IMR-90 (cell line): ENCODE measurements around the gene MCTP1.

Experiments
- CHD1 ChIP-seq: IDR thresholded peaks from 2 replicates; pipeline ENCODE4 v1.6.1; 2012; ENCODE audit warnings: low read depth, low read length, improper control_type of control experiment
- MXI1 ChIP-seq: IDR thresholded peaks from 2 replicates; pipeline ENCODE4 v1.6.1; 2012; ENCODE audit warnings: low read depth, mild to moderate bottlenecking, low read length, moderate library complexity, borderline replicate concordance
- POLR2A ChIP-seq: IDR thresholded peaks from 2 replicates; pipeline ENCODE4 v1.6.1; 2012; ENCODE audit warnings: mild to moderate bottlenecking, low read depth, low read length
- TF ChIP-seq, protein P1 (sequence below): fragments of 150-350 bp; IDR thresholded peaks from 2 replicates; pipeline ENCODE4 v1.6.1; 2017; ENCODE audit warnings: mild to moderate bottlenecking, antibody characterized with exemption, low read length, low read depth
- TF ChIP-seq, protein P2 (sequence below): fragments of 150-350 bp; IDR thresholded peaks from 2 replicates; pipeline ENCODE4 v1.6.1; 2016; ENCODE audit warnings: low read depth, mild to moderate bottlenecking, low read length, moderate library complexity, borderline replicate concordance

DNA sequence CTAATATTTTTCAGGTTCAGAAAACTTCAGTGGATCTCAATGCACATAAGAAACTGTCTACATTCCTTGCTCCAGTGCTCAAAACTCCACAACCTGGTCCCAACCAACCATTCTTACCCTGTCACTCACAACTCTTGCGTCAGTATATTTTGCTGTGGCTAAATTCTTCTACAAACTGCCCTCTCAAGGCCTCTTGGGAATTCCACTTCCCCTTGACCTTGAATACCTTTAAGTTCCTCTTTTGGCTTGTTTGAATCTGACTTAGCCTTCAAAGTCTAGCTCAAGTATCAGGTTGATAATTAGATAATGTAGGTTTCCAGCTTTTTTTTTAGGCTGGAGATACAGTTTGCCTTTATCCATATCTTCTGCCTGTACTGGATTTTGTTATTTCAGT is 538.2 kb downstream of the MCTP1 start:
- TF ChIP-seq CHD1 (no peak), POLR2A (no peak), MXI1 (no peak)
- TF ChIP-seq, protein P1, sequence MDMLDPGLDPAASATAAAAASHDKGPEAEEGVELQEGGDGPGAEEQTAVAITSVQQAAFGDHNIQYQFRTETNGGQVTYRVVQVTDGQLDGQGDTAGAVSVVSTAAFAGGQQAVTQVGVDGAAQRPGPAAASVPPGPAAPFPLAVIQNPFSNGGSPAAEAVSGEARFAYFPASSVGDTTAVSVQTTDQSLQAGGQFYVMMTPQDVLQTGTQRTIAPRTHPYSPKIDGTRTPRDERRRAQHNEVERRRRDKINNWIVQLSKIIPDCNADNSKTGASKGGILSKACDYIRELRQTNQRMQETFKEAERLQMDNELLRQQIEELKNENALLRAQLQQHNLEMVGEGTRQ = no peak
- TF ChIP-seq, protein P2, sequence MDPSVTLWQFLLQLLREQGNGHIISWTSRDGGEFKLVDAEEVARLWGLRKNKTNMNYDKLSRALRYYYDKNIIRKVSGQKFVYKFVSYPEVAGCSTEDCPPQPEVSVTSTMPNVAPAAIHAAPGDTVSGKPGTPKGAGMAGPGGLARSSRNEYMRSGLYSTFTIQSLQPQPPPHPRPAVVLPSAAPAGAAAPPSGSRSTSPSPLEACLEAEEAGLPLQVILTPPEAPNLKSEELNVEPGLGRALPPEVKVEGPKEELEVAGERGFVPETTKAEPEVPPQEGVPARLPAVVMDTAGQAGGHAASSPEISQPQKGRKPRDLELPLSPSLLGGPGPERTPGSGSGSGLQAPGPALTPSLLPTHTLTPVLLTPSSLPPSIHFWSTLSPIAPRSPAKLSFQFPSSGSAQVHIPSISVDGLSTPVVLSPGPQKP = no peak
